ENCODE measurements around the gene OR52K1.
"Not testable (repeated sequence)": the region's sequence is repeated elsewhere in the genome, so short reads cannot be mapped to it uniquely, and the experiment has no call there.

GRCh38 chr11:4531686-4532085 is 49.2 kb downstream of the OR52K1 start:
- TF ChIP-seq CTCF, POLR2A (IDR thresholded peaks at IDR 0.05): not testable (repeated sequence)

All from esophagus squamous epithelium (tissue), 4 donors.